Stimulated activated CD4-positive, alpha-beta T cell treated with anti-CD3 and anti-CD28 coated beads, Interleukin-4, amount 100 ng/mL, for 48 hours (primary cell): ENCODE data around the gene SEC31A.
"Not testable (repeated sequence)": the region's sequence is repeated elsewhere in the genome, so short reads cannot be mapped to it uniquely, and the experiment has no call there.

ENCODE experiments used
- DNase-seq, 2 donors: peaks; one replicate each; pipeline ENCODE4 v3.0.0-alpha.2; 2020; ENCODE audit warnings: low read depth in 2 of 2

SEC31A gene, protein sequence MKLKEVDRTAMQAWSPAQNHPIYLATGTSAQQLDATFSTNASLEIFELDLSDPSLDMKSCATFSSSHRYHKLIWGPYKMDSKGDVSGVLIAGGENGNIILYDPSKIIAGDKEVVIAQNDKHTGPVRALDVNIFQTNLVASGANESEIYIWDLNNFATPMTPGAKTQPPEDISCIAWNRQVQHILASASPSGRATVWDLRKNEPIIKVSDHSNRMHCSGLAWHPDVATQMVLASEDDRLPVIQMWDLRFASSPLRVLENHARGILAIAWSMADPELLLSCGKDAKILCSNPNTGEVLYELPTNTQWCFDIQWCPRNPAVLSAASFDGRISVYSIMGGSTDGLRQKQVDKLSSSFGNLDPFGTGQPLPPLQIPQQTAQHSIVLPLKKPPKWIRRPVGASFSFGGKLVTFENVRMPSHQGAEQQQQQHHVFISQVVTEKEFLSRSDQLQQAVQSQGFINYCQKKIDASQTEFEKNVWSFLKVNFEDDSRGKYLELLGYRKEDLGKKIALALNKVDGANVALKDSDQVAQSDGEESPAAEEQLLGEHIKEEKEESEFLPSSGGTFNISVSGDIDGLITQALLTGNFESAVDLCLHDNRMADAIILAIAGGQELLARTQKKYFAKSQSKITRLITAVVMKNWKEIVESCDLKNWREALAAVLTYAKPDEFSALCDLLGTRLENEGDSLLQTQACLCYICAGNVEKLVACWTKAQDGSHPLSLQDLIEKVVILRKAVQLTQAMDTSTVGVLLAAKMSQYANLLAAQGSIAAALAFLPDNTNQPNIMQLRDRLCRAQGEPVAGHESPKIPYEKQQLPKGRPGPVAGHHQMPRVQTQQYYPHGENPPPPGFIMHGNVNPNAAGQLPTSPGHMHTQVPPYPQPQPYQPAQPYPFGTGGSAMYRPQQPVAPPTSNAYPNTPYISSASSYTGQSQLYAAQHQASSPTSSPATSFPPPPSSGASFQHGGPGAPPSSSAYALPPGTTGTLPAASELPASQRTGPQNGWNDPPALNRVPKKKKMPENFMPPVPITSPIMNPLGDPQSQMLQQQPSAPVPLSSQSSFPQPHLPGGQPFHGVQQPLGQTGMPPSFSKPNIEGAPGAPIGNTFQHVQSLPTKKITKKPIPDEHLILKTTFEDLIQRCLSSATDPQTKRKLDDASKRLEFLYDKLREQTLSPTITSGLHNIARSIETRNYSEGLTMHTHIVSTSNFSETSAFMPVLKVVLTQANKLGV

DNA sequence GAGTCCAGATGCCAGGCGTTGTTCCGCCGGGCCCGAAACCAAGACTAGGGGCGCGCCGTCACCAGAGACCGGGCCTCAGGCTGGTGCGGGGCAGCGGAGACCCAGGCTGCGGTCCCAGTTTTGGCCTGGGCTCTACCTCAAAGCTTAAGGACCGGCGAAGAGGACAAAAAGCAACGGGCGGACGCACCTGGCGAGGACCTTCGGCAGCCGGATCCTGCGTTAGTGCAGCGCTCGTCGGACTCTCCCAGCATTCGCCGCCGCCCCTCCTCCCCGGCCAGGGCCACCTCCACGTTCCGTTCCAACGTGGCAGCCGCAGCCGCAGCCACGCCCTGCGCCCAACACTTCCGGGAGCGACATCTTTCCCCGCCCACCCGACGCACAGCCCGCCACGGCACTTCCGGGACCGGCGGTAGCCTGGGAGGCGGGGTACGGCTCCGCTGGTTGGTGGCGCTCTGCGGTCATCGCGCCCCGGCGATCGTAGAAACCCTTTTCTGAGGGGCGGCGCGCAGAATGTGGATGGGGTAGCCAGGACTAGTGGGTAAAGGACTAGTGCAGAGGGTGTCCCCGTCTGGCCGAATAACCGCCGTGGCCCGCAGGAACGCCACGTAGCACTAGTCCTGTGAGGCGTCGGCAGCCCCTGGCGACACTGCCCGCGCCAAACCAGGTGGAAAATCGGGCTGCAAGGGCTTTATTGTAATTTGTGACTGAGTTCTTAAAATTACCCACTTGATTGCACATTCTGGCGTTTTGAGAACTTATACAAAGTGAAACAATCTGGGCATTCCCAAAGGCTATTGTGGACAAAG, at the start of gene SEC31A:
Gene SEC31A, minus strand, starts transcription at position 253 of the 806 bp plus-strand sequence. CDS start 9,217 bp downstream, outside the sequence.
- peak; percentile 94 to 97 for DNase-seq

DNA sequence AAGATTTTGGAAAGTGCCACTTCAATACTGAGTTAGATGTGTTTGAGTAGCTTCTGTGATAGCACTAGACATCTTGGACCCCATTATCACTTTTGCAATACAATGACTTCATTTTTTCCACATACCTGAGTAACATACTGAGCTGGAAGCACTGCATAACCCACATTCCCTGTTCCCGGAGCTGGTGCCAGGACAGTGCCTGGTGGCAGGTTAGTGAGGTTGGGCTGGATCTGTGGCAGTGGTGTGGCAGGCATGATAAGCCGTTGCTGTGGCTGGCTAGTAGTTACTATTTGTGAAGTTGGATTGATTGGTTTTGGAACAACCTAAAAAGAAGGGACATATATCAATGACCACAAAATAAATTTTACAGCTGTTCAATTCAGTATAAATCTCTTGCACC, 48.5 kb upstream of the SEC31A start:
- DNase-seq, result no peak

DNA sequence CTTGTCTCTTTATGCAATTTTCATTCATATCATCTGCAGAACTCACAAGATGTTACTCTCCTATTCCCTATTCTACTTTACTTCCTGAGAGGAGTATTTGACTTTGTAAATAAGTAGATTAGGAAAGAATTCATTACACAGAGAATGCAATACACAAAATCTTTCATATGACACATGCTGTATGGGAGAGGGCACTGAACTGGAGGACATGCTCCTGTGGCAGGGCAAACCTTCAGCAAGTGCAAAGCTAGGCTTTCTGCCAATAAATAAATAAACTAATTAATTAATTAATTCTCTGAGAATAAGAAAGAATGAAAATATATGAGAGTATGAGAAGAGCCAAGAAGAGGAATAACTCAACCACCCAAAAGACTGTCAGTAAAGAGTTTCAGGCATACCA, 43.5 kb upstream of the SEC31A start:
- DNase-seq, result no peak

DNA sequence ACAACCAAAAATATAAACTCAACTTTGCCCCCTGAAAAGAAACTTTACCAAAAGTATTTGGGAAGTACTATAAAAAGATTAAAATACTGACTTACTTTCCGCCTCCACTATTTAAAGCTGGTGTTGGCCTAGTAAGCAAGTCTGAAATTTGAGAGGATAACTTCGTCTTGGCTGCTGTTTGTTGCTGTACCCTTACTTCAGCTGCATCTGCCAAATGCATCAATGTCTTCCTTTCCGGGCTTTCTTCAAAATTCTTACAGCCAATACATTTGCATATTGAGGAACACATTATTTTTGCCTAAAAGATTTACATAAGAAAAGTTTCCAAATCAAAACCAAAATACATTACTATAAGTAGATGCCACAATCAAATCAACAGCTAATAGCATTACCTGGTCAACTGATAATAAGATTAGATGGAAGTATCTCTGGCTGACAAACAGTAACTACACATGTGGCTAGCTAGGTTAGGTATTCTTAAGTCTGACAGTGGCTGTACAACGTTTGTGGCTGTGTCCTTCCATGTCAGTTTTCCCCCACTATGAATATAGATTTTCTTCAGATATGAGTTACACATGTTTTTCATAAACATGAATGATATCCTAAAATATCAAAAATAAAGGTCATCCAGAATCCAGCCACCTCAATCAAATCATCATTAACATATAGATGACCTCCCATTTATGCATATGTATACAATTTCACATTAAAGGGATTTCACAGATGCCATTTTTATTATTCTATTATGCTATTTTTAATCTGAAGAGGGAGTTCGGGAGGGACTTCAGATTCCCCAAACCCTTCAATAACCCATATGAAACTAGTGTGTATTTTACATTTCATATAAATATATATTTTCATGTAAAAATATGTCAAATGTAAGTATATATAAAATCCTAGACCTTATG, 40.1 kb upstream of the SEC31A start:
- no peak for DNase-seq

DNA sequence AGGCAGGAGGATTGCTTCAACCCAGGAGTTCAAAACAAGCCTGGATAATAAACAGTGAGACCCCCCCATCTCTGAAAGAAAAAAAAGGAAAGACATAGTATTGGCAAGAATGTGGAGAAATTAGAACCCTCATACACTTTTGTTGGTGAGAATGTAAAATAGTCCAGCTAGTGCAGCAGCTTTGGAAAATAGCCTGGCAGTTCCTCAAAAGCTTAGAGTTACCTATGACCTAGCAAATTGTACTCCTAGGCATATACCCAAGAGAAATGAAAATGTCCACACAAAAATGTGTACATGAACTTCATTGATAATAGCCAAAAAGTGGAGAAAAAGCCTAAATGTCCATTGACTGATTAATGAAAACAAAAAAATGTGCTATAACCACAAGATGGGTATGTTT, 30.8 kb upstream of the SEC31A start:
- DNase-seq, result no peak

DNA sequence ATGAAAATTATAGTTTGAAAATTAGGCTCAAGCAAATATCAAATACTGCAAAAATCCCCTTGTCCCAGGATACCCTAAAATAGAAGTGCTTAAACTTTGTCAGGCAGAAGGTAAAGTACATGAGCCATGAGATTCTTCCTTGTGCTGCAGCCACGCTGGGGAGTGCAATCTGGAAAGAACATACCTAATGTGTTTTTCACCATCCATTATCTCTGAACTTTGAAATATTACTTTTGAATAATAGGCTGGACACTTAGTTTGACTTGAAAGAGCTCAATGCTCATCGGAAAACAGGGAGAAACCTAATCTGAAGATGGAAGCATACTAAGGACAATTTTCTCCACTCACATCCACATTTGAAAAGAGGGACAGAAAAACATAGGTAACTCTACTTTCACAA, 28.4 kb upstream of the SEC31A start:
- DNase-seq, result no peak

DNA sequence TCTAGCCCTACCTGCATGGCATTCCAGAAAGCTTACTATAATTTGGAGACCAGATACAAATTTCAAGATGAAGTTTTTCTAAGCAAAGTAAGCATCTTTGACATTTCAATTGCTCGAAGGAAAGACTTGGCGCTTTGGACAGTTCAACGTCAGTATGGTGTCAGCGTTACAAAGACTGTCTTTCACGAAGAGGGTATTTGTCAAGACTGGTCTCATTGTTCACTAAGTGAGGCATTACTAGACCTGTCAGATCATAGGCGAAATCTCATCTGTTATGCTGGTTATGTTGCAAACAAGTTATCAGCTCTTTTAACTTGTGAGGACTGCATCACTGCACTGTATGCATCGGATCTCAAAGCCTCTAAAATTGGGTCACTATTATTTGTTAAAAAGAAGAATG, 27.1 kb upstream of the SEC31A start:
- no peak for DNase-seq

DNA sequence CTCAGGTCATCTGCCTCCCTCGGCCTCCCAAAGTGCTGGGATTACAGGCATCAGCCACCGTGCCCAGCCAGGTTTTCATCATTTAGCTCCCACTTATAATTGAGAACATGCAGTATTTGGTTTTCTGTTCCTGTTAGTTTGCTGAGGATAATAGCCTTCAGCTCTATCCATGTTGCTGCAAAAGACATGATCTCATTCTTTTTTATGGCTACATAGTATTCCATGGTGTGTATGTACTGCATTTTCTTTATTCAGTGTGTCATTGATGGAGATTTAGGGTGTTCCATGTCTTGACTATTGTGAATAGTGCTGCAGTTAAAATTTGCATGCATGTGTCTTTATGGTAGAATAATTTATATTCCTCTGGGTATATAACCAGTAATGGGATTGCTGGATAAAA, 23.0 kb upstream of the SEC31A start:
- not testable (repeated sequence) for DNase-seq

DNA sequence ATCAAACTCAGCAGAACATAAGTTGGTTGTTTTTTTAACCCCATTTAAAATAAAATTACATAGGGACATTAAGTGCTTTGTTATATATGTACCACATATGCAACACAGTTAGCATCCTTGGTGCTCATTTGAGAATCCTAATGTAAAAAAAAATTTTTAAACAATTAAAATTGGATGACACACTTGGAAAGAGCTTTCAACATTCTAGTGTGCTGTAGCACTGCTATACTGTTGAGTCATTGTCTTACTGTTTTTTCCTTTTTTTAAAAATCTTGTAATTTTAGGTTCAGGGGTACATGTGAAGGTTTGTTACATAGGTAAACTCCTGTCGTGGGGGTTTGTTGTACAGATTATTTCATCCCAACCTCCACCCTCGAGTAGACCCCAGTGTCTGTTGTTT, 22.4 kb upstream of the SEC31A start:
- DNase-seq, result no peak

DNA sequence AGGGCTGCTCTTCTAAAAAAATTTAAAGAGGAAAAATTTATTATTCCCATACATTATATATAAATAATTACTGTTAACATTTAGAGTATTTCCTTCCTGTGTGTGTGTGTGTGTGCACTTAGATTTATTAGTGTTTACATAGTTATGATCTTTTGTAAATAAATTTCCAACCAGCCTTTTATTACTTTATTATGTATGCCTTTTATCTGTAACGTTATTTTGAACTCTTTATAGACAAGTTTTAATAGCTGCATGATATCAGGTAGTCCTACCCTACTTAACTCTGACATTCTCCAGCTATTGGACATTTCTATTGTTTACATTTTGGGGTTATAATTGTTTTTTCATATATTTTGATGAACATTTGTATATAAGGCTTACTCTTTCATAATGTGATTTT, 18.4 kb upstream of the SEC31A start:
- DNase-seq, result no peak

DNA sequence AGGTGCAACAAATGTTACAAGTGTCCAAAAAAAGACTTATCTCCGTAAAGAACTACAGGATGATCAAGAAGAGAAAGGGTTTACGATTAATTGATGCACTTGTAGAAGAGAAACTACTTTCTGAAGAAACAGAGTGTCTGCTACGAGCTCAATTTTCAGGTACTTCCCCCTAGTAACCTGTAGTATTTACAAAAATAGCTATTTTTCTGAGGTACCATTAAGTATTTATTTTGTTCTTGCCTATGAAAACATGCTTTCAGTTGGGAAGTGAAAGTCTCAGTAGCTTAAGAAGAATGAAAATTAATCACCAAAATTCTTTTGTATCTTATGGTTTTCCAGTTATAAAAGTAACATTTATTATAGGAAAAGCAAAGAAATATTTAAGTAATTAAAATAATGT, 15.5 kb upstream of the SEC31A start:
- DNase-seq, result no peak

DNA sequence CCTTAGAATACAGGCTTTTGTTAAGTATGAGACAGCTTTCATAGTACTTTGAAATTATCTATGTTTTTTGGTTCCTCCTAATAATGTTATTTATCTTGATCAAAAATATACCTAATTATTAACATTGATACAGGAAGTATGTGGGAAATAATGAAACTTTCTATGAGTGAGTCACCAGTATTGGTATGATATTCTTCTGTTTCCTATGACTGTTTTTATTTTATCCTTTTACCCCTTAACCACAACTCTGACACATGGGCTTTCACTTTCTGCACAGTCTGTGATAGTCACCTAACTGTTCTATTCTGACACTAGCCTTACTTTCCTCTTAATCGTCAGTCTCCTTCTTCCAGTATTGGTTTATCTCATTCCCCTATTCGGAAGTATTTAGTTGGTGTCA, 14.3 kb upstream of the SEC31A start:
- peak in 1 of 2 donors; percentile 38 for DNase-seq

DNA sequence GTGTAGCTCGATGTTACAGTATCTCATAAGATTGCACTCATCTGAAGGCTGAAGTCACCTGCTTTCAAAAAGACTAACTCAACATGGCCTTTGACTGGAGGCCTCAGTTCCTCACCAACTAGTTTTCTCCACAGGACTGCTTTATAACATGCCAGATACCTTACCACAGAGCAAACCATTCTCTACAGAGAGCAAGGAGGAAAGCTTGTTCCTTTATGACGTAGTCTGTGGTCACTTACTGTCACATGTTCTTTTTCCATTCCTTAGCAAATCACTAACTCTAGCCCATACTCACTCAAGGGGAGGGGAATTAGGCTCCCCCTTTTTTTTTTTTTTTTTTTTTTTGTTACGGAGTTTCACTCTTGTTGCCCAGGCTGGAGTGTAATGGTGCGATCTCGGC, 12.8 kb upstream of the SEC31A start:
- DNase-seq, result no peak

DNA sequence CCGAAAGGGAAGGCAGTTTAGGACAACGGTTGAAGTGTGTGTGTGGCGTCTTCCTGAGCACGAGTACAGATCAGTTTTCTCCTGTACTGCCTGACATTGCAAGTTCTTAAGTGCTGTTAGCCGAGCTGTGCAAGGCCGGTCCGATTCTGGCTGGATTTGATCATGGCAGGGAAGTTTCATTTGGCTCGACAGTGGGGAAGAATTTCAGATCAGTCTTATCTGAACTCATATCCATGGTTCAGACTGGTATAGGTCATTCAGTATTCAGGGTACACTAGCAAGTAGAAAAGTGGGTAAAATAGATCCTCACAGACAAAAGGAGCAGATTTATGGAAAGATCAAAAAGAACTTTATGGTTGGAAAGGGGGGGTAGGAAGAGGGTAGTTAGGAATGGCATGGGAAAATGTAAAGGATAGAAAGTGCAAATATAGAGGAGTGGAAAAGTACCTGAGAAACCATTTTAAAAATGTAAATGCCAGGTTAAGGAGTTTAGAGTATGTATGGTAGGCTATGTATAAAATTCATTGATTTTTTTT, 10.3 kb upstream of the SEC31A start:
- no peak for DNase-seq

DNA sequence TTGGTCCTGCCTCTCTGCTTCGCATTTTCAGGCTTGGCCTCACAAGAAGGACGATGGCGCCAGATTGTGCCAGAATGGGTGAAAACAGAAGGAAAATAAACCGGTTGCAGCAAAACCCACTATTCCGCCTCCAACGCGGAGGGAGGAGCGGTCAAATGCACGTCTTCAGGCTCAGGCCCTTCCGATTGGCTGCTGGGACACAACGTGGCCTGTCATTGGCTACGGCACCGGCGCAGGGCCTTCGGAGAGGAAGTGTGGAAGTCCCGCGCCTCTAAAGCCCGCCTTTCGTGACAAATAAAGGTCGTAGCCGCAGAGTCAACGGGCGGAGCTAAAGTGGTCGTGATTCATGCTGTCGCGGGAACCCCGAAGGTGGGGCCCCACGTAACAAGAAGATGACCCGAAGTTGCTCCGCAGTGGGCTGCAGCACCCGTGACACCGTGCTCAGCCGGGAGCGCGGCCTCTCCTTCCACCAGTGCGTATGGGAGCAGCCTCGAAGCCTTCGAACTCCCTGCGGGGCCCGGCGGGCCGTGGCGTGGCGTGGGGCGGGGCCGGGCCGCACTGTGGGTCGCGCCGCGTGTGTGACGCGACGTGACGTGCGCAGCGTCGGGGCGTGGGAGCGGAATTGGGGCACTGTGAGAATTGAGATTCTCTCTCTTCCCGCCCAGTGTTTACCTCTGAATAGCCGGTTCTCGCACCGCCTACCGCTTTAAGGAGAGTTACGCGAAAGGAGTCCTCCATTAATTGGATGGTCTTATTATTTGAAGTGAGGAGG, 9.6 kb upstream of the SEC31A start, which contains the start of gene THAP9:
Gene THAP9, plus strand, starts transcription at position 325 of the 772 bp plus-strand sequence. Its CDS starts 68 bp downstream, at position 393.
- peak; percentile 93 to 96 for DNase-seq

DNA sequence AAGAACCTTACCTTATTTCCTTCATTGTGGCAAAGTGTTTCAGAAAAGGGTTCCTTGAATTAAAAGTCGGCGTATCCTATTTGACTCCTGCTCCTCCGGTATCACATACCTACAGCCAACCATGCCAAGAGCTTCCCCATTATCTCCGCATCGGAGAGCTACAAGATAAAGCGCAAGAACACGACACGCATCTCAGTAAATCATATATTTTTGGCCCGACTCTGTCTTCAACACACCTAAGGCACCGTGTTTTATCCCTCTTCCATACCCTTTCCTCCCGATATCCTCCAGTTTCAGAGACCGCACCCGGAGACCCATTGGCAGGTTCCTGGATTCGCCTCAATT, 9.1 kb upstream of the SEC31A start:
- DNase-seq, result no peak

DNA sequence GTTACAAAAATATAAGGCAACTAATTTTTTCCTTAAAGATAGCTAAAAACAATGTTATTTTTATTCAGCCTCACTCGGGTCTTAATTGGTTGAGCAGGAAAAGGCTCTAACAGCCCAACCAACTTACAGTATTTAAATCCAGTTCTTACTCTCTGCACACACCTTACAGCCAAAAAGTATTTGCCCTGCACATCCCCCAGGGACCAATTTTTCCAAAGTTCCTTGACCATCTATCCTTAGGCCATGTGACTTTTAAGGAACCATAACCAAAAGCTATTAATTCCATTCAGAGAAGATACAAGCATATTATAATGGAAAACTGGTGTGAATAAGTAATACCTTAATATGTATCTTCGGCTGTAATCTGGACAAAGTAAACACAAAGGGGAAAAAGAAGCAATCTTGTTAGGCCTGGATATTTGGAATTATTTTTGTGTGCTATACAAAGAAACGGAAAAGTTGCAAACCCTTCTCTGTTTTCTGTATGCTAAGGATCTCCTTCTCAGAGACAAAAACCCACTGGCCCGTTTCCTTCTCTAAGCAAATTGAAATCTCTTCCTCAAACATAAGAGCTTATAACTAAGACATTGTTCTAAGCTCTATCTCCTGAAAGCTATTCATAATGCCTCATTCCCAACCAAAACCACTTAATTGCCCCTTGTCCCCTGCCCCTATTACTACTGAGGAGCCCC, 8.6 kb upstream of the SEC31A start:
- no peak for DNase-seq
